HT-29 (cell line): ENCODE measurements around the gene SERPINI1. TPM values are rescaled to one million over a fixed set of nuclear protein-coding genes. Genes with fewer than 3 reads are reported as not detected.

ENCODE experiments used
- DNase-seq: peaks from one replicate; pipeline ENCODE4 v3.0.0-alpha.2; 2015; ENCODE audit warnings: low spot score
- total RNA-seq: library from RNA; depleted of rRNA; stranded (reverse); fragments of >200 nt; shearing (Covaris generic); gene quantifications from 2 replicates; pipeline ENCODE4 v1.2.3, GENCODE V29; 2014

SERPINI1 gene
- total RNA-seq, 1 experiment from 2014 or later: 0.38 TPM

- DNase-seq: no peak
Observed at GRCh38 chr3:167851171-167851570, 115.7 kb downstream of the SERPINI1 start.

GRCh38 chr3:167851749-167852148 is 116.2 kb downstream of the SERPINI1 start:
- no peak for DNase-seq

GRCh38 chr3:167852216-167852615 is 116.7 kb downstream of the SERPINI1 start:
- no peak for DNase-seq

- DNase-seq: no peak
Observed at GRCh38 chr3:167854063-167854462, 118.5 kb downstream of the SERPINI1 start.

GRCh38 chr3:167854846-167855245 is 119.3 kb downstream of the SERPINI1 start:
- no peak for DNase-seq

GRCh38 chr3:167855306-167855705 is 119.8 kb downstream of the SERPINI1 start:
- no peak for DNase-seq

GRCh38 chr3:167858865-167859264 is 123.3 kb downstream of the SERPINI1 start:
- DNase-seq: no peak

- DNase-seq: no peak
Observed at GRCh38 chr3:167859610-167860009, 124.1 kb downstream of the SERPINI1 start.

- DNase-seq: no peak
Observed at GRCh38 chr3:167861649-167862048, 126.1 kb downstream of the SERPINI1 start.

GRCh38 chr3:167862104-167862730 is 126.7 kb downstream of the SERPINI1 start:
- no peak for DNase-seq

GRCh38 chr3:167863811-167864551 is 128.5 kb downstream of the SERPINI1 start:
- DNase-seq: no peak

- no peak for DNase-seq
Observed at GRCh38 chr3:167864552-167864874, 129.0 kb downstream of the SERPINI1 start.

- DNase-seq: no peak
Observed at GRCh38 chr3:167866331-167866730, 130.8 kb downstream of the SERPINI1 start.

- DNase-seq: no peak
Observed at GRCh38 chr3:167867981-167868380, 132.5 kb downstream of the SERPINI1 start.

- no peak for DNase-seq
Observed at GRCh38 chr3:167870181-167870580, 134.7 kb downstream of the SERPINI1 start.

GRCh38 chr3:167870759-167871158 is 135.2 kb downstream of the SERPINI1 start:
- no peak for DNase-seq

- no peak for DNase-seq
Observed at GRCh38 chr3:167872032-167872431, 136.5 kb downstream of the SERPINI1 start.

GRCh38 chr3:167872941-167873340 is 137.4 kb downstream of the SERPINI1 start:
- no peak for DNase-seq

- no peak for DNase-seq
Observed at GRCh38 chr3:167874671-167875372, 139.3 kb downstream of the SERPINI1 start.
